Measurements from ENCODE around the gene KITLG.

DNA sequence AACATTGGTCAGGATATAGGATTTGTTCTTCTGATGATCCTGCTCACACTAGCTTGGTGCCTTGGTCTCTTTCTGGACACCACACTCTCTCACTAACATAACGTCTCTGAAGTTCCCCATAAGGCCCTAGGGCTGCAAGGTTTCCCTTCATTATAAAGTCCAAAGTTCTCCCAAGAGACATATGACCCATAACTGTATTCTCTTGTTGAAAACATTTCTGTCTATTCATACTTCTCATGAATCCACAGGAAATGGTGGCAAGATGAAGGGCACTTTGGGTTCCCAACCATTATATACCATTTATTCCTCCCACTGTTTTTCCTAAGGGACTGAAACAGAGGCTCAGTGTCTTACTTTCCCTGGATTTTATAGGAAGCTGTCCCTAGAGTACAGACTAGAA is 37.1 kb upstream of the KITLG start:
- TF ChIP-seq, protein P1, sequence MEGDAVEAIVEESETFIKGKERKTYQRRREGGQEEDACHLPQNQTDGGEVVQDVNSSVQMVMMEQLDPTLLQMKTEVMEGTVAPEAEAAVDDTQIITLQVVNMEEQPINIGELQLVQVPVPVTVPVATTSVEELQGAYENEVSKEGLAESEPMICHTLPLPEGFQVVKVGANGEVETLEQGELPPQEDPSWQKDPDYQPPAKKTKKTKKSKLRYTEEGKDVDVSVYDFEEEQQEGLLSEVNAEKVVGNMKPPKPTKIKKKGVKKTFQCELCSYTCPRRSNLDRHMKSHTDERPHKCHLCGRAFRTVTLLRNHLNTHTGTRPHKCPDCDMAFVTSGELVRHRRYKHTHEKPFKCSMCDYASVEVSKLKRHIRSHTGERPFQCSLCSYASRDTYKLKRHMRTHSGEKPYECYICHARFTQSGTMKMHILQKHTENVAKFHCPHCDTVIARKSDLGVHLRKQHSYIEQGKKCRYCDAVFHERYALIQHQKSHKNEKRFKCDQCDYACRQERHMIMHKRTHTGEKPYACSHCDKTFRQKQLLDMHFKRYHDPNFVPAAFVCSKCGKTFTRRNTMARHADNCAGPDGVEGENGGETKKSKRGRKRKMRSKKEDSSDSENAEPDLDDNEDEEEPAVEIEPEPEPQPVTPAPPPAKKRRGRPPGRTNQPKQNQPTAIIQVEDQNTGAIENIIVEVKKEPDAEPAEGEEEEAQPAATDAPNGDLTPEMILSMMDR (IDR thresholded peaks at IDR 0.05) = no peak
- TF ChIP-seq EZH2 (IDR thresholded peaks at IDR 0.05; ENCODE audit: borderline replicate concordance, insufficient read depth, low read depth, low read length, poor library complexity, severe bottlenecking) = no peak
